Hematopoietic multipotent progenitor cell treated with erythropoietin and hydrocortisone succinate and interleukin-3 and kit ligand, for 6 days (in vitro differentiated cells): ENCODE data around the gene LMAN1L.

Experiments used
- DNase-seq: peaks from one replicate; pipeline ENCODE4 v3.0.0-alpha.2; 2015

LMAN1L gene

GRCh38 chr15:74863239-74864056 lies 50.8 kb downstream of the LMAN1L start:
- DNase-seq = no peak

GRCh38 chr15:74864296-74864695 lies 51.7 kb downstream of the LMAN1L start:
- DNase-seq = no peak

DNA sequence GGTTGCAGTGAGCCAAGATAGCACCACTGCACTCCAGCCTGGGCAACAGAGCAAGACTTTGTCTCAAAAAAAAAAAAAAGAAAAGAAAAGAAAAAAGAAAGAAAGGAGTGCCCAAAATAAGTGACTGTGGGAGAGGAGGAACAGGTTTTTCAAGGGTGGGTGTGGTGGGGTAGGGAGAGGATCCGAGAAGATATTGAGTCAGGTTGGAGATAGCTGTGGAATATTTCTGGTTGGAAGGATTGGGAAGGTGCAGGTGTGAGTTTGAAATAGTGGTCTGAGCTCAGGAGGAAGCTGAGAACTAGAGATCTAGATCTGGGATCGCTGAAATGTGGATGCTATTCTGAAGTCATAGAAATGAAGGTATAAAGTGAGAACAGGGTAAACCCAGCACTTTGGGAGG lies 52.7 kb downstream of the LMAN1L start:
- DNase-seq = no peak

GRCh38 chr15:74866090-74866489 lies 53.5 kb downstream of the LMAN1L start:
- no peak for DNase-seq

GRCh38 chr15:74867466-74868038 lies 54.9 kb downstream of the LMAN1L start:
- peak; percentile 73 for DNase-seq

GRCh38 chr15:74868059-74868458 lies 55.4 kb downstream of the LMAN1L start:
- peak; percentile 81 for DNase-seq

DNA sequence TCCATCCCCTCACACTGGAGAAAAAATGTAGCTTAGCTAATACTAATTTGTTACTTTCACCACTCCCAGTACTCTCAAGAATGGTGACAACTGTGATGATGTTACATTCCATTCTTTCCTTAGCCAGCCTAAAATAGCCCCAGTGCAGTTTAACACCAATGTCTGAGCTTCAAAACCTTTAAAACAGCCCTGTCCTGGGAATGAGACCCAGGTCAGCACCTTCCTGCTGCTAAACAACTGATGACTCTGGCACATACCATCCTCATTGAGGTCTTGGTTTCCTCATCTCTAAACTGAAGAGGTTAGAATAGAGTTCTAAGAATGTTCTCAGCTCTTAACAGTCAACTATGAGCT lies 56.7 kb downstream of the LMAN1L start:
- no peak for DNase-seq

- DNase-seq = peak; percentile 93
These were observed 57.2 kb downstream of the LMAN1L start for GRCh38 chr15:74869726-74870407.

DNA sequence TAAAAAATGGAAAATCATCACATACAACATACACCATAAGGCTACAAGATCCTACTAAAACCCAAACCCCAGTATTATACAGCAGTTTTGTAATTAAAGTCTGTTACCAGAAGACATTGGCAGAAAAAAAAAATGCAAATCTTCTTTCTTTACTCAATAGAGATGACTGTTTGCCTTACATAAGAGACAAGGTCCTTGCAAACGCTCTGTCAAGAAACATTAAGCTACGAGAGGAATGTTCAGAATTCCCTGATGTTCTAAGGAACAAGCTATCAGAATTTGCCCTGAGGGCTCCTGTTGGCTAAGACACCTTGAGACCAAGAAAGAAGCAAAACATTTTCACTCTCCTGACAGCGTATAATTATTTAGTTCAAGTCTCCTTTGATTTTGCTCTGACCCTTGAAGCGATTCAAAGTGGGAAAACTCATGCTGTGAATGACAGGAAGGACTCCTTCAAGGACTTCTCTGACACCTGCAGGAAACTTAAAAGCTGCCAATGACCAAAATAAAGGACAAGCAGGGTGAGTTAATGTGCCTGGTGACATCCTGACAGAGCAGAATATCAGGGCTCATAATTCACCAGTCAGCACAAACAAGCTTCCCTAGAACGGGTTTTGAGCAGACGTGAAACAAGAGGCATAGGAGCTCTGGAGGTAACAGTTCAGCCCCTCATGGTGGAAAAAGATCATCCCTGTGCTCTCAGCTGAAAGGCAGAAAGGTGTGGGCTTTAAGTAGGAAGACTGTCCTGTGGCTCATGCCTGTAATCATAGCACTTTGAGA lies 58.0 kb downstream of the LMAN1L start:
- DNase-seq = no peak

GRCh38 chr15:74872702-74873035 lies 60.0 kb downstream of the LMAN1L start:
- DNase-seq = no peak

DNA sequence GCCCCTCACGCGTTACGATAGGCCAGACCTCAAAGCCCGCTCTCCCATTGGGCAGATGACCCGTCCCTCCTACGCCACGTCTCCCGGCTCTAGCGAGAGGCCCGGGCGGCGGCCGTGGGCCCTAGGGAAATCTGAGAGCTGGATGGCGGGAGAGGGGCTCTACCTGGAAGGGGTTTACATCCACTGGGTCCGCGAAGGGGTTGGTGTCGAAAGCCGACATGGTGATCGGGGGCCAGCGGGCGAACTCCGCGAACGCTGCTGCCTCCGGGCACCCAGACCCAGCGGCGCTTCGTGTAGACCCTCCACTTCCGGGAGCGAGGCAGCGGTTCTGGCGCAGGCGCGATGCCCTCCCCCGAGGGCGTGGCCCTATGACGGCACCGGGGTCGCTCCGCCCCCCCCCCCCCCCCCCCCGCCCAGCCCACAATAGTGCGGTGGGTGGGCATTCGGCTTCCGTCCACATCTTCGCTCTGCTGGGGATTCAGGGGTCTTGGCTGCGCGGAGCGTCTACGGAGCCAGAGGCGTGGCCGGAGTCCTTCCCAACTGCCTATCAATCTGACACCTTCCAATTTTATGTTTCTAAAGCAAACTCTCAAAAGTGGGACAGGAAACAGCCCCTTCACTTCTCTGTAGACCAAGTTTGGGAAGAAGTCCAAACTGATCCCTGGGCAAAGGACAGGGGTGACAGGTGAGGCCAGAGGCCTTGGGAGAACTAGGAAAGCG lies 60.6 kb downstream of the LMAN1L start, which contains the start of gene SCAMP2:
SCAMP2 (minus strand) TSS at position 330 of the 720 bp plus-strand sequence; CDS start at position 220, 110 bp downstream.
- DNase-seq = peak; percentile 98

GRCh38 chr15:74873756-74874424 lies 61.3 kb downstream of the LMAN1L start:
- DNase-seq = peak; percentile 60
